ENCODE measurements around the gene ADCY1. TPM values are rescaled to one million over a fixed set of nuclear protein-coding genes. Genes with fewer than 3 reads are reported as not detected.
A peak's percentile ranks its signal among the peaks of the same experiment; 100 is the strongest.

Gene ADCY1
- total and polyA plus RNA-seq, 8 donors, result 0.33 to 1.8 (median 1.3) TPM

DNA sequence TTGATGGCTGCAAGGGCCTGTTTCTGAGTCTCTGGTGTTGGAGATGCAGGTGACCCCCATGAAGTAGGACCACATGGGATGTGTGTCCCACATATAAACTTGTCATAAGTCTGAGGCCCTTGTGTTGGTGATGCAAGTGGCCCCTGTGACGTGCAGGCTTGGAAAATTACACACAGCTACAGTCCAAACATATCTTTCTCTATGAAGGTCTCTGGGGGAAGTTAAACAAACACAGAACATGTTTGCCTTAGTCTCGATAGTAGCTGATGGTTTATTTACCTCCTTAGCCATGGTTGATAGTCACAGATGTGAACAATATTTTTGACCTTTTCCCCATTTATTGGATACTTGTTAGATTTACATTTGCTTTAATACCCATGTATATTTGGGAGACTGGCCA is 64.7 kb downstream of the ADCY1 start:
- peak; percentile 57 to 77 for DNase-seq
- Histone ChIP-seq H3K4me3 (no peak overlapping the region), H3K27me3 (no peaks in the 10 kb centered on the region), H3K36me3 (no peaks in the 10 kb centered on the region), H3K4me1 (peaks cover 0 to 9% (median 0%) of the 10 kb centered on the region in 4 donors), H3K27ac (no peak overlapping the region), H3K9me3 (no peaks in the 10 kb centered on the region)
- intact Hi-C loops (cut with DNase I; ENCODE audit: low total_unique reads), result no loop called here
- TF ChIP-seq POLR2AphosphoS5 (IDR thresholded peaks at IDR 0.05) (peak in 1 of 3 donors; percentile 25), EP300 (IDR thresholded peaks at IDR 0.05) (no peak)
- WGBS, 5 donors, result 19 to 34% (median 26%) methylated on average over 2 of the region's 2 CpGs

DNA sequence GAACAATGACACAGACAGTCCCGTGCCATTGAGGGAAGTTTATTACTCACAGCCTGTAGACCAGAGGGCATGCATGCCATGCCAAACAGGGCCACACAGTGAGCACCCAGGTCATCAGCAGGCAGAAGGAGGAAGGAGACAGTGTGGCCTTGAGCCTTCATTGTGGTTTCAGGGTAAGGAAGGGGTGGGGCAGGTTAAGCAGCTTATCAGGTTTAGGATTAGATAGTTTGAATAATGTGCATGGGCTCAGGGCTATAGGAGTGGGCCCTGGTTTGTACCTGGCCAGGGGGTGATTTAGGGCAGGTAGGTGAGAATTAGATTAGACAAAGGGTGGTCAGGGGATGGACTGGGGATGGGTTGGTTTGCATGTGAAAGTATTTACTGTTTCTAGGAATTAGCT is 67.9 kb downstream of the ADCY1 start:
- H3K27ac ChIP-seq, result no peak overlapping the region
- no peak overlapping the region for H3K4me3 ChIP-seq
- 50 to 89% (median 63%) methylated on average over 1 of the region's 1 CpG for WGBS, 5 donors
- TF ChIP-seq, protein P1, sequence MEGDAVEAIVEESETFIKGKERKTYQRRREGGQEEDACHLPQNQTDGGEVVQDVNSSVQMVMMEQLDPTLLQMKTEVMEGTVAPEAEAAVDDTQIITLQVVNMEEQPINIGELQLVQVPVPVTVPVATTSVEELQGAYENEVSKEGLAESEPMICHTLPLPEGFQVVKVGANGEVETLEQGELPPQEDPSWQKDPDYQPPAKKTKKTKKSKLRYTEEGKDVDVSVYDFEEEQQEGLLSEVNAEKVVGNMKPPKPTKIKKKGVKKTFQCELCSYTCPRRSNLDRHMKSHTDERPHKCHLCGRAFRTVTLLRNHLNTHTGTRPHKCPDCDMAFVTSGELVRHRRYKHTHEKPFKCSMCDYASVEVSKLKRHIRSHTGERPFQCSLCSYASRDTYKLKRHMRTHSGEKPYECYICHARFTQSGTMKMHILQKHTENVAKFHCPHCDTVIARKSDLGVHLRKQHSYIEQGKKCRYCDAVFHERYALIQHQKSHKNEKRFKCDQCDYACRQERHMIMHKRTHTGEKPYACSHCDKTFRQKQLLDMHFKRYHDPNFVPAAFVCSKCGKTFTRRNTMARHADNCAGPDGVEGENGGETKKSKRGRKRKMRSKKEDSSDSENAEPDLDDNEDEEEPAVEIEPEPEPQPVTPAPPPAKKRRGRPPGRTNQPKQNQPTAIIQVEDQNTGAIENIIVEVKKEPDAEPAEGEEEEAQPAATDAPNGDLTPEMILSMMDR (IDR thresholded peaks at IDR 0.05), result no peak
- TF ChIP-seq EP300 (IDR thresholded peaks at IDR 0.05) (no peak), POLR2AphosphoS5 (IDR thresholded peaks at IDR 0.05) (no peak), POLR2A (IDR thresholded peaks at IDR 0.05) (no peak)
- DNase-seq, result peak in 1 of 2 donors; percentile 25
- no peaks in the 10 kb centered on the region for H3K9me3 ChIP-seq
- H3K36me3 ChIP-seq, result no peaks in the 10 kb centered on the region
- H3K27me3 ChIP-seq, result no peaks in the 10 kb centered on the region
- H3K4me1 ChIP-seq, result peaks cover 0 to 9% (median 0%) of the 10 kb centered on the region in 4 donors
- intact Hi-C loops (cut with DNase I; ENCODE audit: low total_unique reads), result no loop called here

DNA sequence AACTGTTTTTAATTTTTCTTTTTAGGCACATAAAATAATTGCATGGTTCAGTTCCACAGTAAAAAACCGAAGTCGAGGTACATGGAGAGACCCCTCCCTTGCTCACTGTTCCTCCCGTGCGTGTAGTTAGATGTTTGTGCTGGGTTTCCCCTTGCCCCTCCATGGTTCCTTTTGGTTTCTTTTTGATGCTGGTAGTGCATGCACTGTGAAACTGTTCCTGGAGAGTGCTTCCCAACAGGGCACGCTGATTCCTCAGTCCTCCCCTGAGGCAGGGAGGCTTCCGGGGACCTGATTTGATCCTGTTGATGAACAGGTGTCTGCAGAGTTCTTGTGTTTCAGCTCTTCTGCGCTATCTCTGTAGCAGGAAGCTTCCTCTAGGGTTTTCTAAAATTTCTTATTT is 69.5 kb downstream of the ADCY1 start:
- H3K36me3 ChIP-seq, result no peaks in the 10 kb centered on the region
- H3K27ac ChIP-seq, result no peak overlapping the region
- WGBS, 5 donors, result 87 to 92% (median 88%) methylated on average over 7 of the region's 7 CpGs
- intact Hi-C loops (cut with DNase I; ENCODE audit: low total_unique reads), result no loop called here
- no peaks in the 10 kb centered on the region for H3K27me3 ChIP-seq
- H3K4me1 ChIP-seq, result peaks cover 0 to 9% (median 2%) of the 10 kb centered on the region in 4 donors
- no peaks in the 10 kb centered on the region for H3K9me3 ChIP-seq
- H3K4me3 ChIP-seq, result no peak overlapping the region
- DNase-seq, result peak in 1 of 2 donors; percentile 14
- no peak for TF ChIP-seq EP300 (IDR thresholded peaks at IDR 0.05)
- no peak for TF ChIP-seq POLR2AphosphoS5 (IDR thresholded peaks at IDR 0.05)
- TF ChIP-seq POLR2A (IDR thresholded peaks at IDR 0.05), result no peak
- TF ChIP-seq, protein P1 (IDR thresholded peaks at IDR 0.05), result no peak

DNA sequence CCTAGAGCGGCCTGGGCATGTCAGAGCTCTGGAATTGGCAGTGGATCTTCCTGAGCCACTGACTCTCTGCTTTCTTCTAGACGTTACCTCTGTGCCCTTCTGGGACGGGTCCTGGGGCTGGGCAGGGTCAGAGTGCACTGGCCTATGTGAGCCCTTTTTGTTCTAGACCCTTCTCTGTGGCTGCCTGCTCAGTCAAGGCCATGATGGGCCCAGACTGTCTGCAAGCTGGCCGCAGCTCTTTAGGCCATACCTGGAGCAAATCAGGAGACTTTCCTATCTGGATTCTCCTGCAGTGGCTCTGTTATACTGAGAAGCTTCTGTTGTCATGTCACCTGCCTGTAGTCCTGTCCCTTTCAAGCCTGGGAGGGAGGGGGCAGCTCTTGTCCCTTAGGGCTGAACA is 70.1 kb downstream of the ADCY1 start:
- Histone ChIP-seq H3K36me3 (no peaks in the 10 kb centered on the region), H3K4me1 (peaks cover 0 to 5% (median 1%) of the 10 kb centered on the region in 4 donors), H3K27ac (no peak overlapping the region), H3K9me3 (no peaks in the 10 kb centered on the region), H3K4me3 (no peak overlapping the region), H3K27me3 (no peaks in the 10 kb centered on the region)
- 89 to 94% (median 90%) methylated on average over 2 to 4 of the region's 4 CpGs for WGBS, 5 donors
- intact Hi-C loops (cut with DNase I; ENCODE audit: low total_unique reads), result no loop called here
- no peak for TF ChIP-seq EP300 (IDR thresholded peaks at IDR 0.05)
- no peak for TF ChIP-seq POLR2AphosphoS5 (IDR thresholded peaks at IDR 0.05)
- TF ChIP-seq, protein P1 (IDR thresholded peaks at IDR 0.05), result no peak
- no peak for TF ChIP-seq POLR2A (IDR thresholded peaks at IDR 0.05)
- DNase-seq, result peak in 1 of 2 donors; percentile 8

DNA sequence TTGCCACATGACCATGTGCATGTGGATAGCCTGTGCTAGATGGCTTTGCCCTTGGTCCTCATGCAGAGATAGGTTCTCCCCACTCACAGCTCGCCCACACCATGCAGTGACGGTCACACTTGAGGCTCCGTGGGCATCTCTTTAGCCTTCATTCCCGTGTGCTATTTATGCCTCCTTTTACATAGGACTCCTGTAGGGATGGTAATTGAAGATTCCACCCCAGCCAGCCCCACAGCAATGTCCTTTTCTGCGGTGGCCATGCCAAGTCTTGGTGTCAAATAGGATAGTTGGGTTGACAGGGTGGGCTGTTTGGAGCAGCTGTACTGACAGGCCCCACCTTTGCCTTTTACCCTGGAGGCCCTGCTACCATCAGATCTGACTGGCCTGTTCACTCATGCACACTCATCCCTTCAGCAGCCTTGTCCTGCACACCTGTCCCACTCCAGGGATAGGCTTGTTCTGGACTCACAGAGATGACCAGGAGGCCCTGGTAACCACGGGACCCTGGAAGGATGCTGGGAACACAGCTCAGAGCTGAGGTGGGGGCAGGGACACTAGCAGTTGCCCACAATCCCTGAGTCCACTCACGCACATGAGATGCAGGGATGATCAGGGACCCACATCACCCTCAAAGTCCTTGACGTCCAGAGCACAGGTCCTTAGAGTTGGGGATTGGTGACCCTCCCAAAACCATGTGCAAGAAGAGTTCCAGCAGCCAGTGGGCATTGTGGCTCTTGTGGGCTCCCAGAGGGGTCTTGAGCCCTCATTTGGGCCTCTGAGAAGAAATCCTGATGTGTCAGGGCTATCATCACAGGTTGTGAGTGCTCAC is 71.2 kb downstream of the ADCY1 start:
- peak in 1 of 2 donors; percentile 9 for DNase-seq
- Histone ChIP-seq H3K4me1 (peaks cover 0 to 5% (median 0%) of the 10 kb centered on the region in 4 donors), H3K36me3 (no peaks in the 10 kb centered on the region), H3K9me3 (no peaks in the 10 kb centered on the region), H3K27ac (no peak overlapping the region), H3K27me3 (no peaks in the 10 kb centered on the region), H3K4me3 (no peak overlapping the region)
- intact Hi-C loops (cut with DNase I; ENCODE audit: low total_unique reads), result no loop called here
- 90 to 94% (median 91%) methylated on average over 7 to 8 of the region's 8 CpGs for WGBS, 5 donors
- TF ChIP-seq EP300 (IDR thresholded peaks at IDR 0.05) (no peak), POLR2AphosphoS5 (IDR thresholded peaks at IDR 0.05) (no peak), POLR2A (IDR thresholded peaks at IDR 0.05) (no peak)
- TF ChIP-seq, protein P1 (IDR thresholded peaks at IDR 0.05), result no peak

Measured in stomach (tissue), 9 donors.